ENCODE results near the gene SUPT3H. TPM values are rescaled to one million over a fixed set of nuclear protein-coding genes. Genes with fewer than 3 reads are reported as not detected.

The SUPT3H gene
- total and polyA plus RNA-seq, 4 donors, result 0.85 to 4.8 (median 2.4) TPM

GRCh38 chr6:45320349-45320748 is 57.4 kb downstream of the SUPT3H start:
- Histone ChIP-seq H3K27ac (ENCODE audit: low read depth in 1 of 2, low read length in 2 of 2) (no peak overlapping the region), H3K4me3 (ENCODE audit: low read depth in 1 of 3, low read length in 3 of 3) (no peak overlapping the region), H3K27me3 (ENCODE audit: control insufficient read depth in 4 of 4, insufficient read depth in 4 of 4, low read length in 3 of 4) (no peaks in the 10 kb centered on the region), H3K36me3 (ENCODE audit: control insufficient read depth in 4 of 4, insufficient read depth in 3 of 4, low read depth in 1 of 4, low read length in 3 of 4) (no peaks in the 10 kb centered on the region), H3K9me3 (ENCODE audit: control insufficient read depth in 4 of 4, low read length in 3 of 4) (no peaks in the 10 kb centered on the region), H3K4me1 (ENCODE audit: control insufficient read depth in 4 of 4, insufficient read depth in 4 of 4, low read length in 3 of 4) (no peaks in the 10 kb centered on the region), H3K9ac (ENCODE audit: low read depth in 1 of 2, low read length in 2 of 2) (no peak overlapping the region)
- DNase-seq (ENCODE audit: low spot score), result no peak
- TF ChIP-seq CTCF (IDR thresholded peaks at IDR 0.05; ENCODE audit: low read depth, low read length, missing input control), result no peak
- no peak for TF ChIP-seq SP1 (IDR thresholded peaks at IDR 0.05)
- no peak for TF ChIP-seq JUND (IDR thresholded peaks at IDR 0.05)
- TF ChIP-seq ZBTB33 (IDR thresholded peaks at IDR 0.05), result no peak
- no peak for TF ChIP-seq FOXA1 (IDR thresholded peaks at IDR 0.05)
- TF ChIP-seq HNF4G (IDR thresholded peaks at IDR 0.05), result no peak
- TF ChIP-seq TAF1 (conservative IDR thresholded peaks at IDR 0.05), result no peak
- no peak for TF ChIP-seq GABPA (IDR thresholded peaks at IDR 0.05 in 1 of 2, conservative IDR thresholded peaks at IDR 0.05 in 1 of 2)
- no peak for TF ChIP-seq EGR1 (IDR thresholded peaks at IDR 0.05; ENCODE audit: low read depth in 2 of 2)
- no peak for TF ChIP-seq NR2F2 (IDR thresholded peaks at IDR 0.05)
- TF ChIP-seq YY1 (IDR thresholded peaks at IDR 0.05), result no peak
- no peak for TF ChIP-seq FOXA2 (IDR thresholded peaks at IDR 0.05)
- TF ChIP-seq, protein P1, sequence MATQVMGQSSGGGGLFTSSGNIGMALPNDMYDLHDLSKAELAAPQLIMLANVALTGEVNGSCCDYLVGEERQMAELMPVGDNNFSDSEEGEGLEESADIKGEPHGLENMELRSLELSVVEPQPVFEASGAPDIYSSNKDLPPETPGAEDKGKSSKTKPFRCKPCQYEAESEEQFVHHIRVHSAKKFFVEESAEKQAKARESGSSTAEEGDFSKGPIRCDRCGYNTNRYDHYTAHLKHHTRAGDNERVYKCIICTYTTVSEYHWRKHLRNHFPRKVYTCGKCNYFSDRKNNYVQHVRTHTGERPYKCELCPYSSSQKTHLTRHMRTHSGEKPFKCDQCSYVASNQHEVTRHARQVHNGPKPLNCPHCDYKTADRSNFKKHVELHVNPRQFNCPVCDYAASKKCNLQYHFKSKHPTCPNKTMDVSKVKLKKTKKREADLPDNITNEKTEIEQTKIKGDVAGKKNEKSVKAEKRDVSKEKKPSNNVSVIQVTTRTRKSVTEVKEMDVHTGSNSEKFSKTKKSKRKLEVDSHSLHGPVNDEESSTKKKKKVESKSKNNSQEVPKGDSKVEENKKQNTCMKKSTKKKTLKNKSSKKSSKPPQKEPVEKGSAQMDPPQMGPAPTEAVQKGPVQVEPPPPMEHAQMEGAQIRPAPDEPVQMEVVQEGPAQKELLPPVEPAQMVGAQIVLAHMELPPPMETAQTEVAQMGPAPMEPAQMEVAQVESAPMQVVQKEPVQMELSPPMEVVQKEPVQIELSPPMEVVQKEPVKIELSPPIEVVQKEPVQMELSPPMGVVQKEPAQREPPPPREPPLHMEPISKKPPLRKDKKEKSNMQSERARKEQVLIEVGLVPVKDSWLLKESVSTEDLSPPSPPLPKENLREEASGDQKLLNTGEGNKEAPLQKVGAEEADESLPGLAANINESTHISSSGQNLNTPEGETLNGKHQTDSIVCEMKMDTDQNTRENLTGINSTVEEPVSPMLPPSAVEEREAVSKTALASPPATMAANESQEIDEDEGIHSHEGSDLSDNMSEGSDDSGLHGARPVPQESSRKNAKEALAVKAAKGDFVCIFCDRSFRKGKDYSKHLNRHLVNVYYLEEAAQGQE (IDR thresholded peaks at IDR 0.05), result no peak
- 79% methylated on average over 4 of the region's 4 CpGs for WGBS

DNA sequence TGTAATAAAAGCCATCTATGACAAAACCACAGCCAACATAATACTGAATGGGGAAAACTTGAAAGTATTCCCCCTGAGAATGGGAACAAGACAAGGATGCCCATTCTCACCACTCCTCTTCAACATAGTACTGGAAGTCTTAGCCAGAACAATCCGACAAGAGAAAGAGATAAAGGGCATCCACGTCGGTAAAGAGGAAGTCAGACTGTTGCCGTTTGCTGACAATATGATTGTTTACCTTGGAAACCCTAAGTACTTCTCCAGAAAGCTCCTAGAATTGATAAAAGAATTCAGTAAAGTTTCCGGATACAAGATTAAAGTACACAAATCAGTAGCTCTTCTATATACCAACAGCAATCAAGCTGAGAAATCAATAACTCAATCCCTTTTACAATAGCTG is 63.6 kb downstream of the SUPT3H start:
- Histone ChIP-seq H3K4me1 (ENCODE audit: control insufficient read depth in 4 of 4, insufficient read depth in 4 of 4, low read length in 3 of 4) (no peaks in the 10 kb centered on the region), H3K9me3 (ENCODE audit: control insufficient read depth in 4 of 4, low read length in 3 of 4) (no peaks in the 10 kb centered on the region), H3K4me3 (ENCODE audit: low read depth in 1 of 3, low read length in 3 of 3) (no peak overlapping the region), H3K9ac (ENCODE audit: low read depth in 1 of 2, low read length in 2 of 2) (no peak overlapping the region), H3K36me3 (ENCODE audit: control insufficient read depth in 4 of 4, insufficient read depth in 3 of 4, low read depth in 1 of 4, low read length in 3 of 4) (no peaks in the 10 kb centered on the region), H3K27me3 (ENCODE audit: control insufficient read depth in 4 of 4, insufficient read depth in 4 of 4, low read length in 3 of 4) (no peaks in the 10 kb centered on the region), H3K27ac (ENCODE audit: low read depth in 1 of 2, low read length in 2 of 2) (no peak overlapping the region)
- 69% methylated on average over 5 of the region's 5 CpGs for WGBS
- DNase-seq (ENCODE audit: low spot score), result no peak
- TF ChIP-seq HNF4A (conservative IDR thresholded peaks at IDR 0.05) (no peak), MAX (IDR thresholded peaks at IDR 0.05) (no peak), ZBTB33 (IDR thresholded peaks at IDR 0.05) (no peak)
